NCI-H526 (cell line): ENCODE measurements around the gene PXK.
"Not testable (repeated sequence)": the region's sequence is repeated elsewhere in the genome, so short reads cannot be mapped to it uniquely, and the experiment has no call there.

ENCODE experiments used
- DNase-seq, 2 experiments: peaks; one replicate each; lab custom pipeline; 2025; lab: John Stamatoyannopoulos, UW

Gene PXK

DNA sequence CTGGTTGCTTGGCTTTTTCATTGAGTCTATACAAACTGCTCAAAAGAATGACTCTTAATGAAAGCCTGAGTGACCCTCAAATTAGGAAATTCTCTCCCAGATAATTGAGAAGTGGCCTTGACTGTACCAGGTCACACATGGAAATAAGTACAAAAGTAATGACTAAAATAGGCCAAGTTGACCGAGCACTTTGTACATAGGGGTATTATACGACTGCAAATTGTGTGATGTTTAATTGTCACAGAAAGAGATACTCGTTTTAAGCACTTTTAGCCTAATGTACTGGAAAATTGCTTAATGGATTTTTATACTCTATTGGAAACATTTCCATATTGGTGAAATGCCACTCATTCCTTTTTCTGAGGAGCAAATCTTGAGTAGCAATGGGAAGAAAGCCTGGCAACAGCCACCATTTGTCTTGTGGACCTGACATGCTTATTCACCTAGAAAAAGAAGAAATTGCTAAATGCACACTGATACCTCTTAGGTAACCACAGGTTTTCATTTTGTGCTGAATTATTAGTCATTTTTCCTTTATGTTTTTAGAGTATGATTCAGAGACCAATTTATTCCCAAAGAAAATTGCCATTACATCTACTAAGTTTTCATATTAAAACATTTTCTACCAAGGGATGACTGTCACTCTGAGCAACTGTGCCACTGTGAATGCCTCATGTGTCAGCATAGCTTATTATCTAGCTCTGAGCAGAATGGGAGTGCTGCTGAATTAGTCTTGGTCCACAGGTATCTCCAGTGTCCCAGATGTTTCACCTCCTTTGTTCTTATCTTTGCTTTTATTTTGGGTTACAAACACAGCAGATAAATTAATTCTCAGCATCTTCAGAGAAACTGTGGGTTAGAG, 8.9 kb upstream of the PXK start:
- no peak for DNase-seq

DNA sequence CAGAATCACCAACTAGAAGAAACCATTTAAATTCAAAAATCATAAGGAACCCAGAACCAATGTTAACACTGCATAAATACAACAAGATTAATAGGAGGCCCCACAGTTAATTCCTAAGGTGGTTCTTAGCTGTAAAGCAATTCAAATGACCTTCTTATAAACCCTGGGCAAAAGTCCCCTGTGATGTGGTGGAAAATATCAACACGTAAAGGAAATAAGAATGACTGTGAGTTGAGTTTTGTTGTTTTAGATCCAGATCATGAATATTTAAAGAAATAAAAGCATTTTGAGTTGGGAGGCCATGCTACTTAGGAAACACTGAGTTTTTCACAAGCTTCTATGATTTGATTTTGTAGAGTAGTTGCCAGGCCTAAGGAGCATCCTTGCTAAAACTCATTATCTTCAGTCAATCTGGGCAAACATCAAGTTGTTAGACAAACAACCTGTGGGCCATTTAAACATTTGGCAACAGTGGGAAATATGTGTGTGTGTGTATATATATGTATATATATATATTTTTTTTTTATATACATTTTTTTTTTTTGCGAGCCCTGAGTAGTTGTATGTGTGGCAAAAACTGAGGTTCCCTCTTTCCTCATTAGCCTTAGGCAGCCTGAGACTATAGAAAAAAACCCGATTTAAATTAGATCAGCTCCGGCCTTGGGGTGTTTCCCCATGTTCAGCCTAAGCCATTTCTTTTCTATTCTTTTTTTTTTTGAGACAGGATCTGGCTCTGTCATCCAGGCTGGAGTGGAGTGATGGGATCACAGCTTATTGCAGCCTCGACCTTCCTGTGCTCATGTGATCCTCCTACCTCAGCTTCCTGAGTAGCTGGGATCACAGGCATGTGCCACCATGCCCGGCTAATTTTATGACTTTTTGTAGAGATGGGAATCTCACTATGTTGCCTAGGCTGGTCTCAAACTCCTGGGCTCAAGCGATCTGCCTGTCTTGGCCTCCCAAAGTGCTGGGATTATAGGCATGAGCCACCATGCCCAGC, 8.0 kb upstream of the PXK start:
- DNase-seq: no peak

DNA sequence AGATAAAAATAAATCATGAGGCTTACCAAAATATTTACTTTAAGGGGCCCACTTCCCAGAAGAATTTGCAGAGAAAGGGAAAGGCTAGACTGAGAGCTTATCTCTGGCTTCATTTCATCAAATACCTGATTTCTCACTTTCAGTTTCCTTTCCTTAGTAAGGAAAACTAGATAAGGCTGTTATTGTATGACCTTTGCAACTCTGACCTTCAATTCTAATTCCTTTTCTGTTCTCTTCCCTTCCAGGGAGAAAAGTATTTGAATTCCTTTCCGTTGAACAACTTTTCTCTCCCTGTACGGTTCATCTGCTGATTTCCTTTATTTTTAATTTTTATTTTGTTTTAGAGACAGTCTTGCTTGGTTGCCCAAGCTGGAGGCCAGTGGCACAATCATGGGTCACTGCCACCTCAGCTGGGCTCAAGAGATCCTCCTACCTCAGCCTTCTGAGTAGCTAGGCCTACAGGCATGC, 7.1 kb upstream of the PXK start:
- DNase-seq: no peak

DNA sequence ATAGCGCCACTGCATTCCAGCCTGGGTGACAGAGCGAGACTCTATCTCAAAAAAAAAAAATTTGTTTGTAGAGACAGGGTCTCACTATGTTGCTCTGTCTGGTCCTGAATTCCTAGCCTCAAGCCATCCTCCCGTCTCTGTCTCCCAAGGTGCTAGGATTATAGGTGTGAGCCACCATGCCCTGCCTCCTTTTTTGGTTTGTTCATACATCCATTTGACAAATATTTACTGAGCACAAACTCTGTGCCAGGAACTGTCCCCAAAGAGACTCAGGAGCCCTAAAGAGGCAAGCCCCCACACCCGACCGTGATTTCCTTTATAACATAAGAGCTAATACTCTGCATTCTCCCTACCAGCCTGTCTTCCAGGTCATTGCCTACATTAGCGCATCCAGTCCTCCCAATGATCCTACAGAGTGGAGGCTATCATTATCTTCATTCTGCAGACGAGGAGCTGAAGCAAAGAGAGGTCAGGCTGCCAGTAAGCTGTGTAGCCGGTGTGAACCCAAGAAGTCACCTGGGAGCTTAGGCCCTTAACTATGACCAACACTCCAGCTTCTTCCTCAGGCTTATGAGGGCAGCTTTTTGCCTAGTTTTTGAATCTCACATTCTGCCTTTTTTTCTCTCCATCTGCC, 6.3 kb upstream of the PXK start:
- DNase-seq: no peak

DNA sequence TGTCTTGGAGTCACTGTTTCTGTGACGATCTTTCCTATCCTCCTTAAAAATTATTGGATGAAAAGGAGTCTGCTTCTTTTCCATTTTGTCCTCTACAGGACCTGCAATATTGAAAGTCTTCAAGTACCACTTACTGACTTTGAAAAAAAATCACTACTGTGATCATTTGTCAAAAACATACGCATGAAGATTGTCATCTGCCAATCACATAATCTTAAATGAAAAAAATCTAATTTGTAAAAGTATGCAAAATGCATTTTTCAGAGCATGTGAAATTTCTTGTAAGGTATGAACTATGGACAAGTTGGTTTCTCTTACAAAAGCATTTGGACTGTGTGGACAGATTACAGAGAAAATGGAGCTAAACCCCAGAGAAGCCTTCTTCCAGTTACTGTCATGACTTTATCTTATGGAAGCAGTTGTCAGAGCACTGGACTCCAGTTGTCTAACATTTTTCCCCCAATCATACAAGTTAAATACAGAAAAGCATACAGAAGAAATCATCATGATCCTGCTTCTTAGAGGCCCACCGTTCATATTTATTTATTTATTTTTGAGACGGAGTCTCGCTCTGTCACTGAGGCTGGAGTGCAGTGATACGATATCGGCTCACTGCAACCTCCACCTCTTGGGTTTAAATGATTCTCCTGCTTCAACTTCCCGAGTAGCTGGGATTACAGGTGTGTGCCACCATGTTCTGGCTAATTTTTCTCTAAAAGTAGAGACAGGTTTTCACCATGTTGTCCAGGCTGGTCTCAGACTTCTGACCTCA, 3.4 kb upstream of the PXK start:
- no peak for DNase-seq

DNA sequence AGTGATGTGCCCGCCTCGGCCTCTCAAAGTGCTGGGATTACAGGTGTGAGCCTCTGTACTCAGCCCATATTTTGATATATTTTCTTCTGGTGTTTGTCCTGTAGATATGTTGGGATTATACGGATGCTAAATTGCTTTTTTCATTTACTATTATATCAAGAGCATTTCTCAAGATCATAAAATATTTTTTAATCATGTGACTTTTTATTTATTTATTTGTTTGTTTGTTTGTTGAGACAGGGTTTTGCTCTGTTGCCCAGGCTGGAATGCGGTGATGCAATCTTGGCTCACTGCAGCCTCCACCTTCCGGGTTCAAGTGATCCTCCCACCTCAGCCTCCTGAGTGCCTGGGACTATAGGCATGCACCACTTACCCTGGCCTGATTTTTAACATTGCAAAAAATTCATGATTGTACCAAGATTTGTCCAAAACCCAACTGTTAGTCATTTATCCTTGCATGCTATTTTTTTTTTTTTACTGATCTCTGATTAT, 2.7 kb upstream of the PXK start:
- DNase-seq: no peak

DNA sequence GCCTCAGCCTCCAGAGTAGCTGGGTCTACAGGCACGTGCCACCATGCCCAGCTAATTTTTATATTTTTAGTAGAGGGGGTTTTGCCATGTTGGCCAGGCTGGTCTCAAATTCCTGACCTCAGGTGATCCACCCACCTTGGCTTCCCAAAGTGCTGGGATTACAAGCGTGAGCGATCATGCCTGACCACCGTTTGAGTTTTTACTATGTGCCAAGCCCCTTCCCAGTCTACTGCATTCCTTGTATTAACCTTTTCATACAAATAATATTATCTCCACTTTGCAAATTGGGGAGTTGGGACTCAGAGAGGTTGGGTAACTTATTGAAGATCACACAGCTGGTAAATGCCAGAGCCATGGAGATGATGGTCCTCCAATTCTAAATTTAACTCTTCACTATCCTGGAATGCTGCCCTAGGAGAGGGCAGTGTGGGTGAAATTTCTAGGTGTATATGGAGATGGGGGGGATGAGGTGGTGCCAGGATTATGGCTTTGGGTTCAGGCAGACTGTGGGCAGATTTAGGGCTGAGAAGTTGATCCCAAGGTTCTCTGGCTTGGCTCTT, 1.0 kb upstream of the PXK start:
- DNase-seq: no peak

DNA sequence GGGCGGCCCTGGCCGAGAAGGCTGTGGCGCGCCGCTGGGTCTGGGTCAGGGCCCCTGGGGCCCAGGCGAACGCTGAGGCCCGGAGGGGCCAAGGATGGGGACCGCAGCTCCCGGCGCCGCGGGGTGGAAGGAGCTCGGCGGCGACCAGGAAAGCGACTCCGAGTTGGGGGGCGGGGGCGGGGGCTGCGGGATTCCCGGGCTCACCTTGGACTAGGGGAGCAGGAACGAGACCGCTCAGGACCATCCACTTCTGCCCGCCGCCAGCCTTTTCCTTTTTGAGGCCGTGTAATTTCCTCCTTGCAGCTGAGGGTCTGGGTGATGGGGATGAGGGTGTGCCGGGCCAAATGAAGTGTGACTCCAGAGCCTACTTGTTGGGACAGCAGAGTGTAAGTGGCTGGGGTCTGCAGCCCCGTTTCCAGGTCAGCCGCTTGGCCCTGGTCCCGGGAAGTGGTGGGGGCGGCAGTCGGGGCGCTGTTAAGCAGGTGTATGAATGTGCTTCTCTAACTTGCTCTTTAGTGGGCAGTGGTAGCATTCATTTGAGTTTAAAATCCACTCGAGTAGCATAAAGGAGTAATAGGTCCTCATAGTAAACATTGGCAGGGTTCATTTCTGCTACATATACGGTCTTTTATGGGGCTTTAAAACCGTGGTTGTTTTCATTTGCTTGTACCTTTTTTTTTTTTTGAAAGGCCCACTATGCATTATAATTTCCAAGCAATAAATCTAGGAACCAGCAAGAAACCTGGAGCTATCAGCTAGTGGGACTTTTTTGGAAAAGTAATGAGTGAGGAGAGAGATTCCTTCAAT, 717 bp downstream of the PXK start:
- peak in 1 of 2 experiments; percentile 32 for DNase-seq

DNA sequence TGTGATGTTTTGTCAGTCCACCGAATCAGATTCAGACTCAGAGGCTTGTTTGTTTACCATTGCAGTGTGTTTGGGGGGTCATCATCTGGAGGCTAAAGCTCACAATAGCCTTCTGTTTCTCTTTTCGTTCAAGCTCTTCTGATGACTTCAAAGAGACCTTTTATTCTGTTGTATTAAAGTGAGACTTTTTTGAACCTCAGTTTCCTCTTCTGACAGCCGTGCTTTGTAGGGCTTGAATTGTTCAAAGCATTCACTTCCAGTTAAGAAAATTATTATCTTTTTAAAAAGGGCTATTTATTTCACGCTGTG, 1.3 kb downstream of the PXK start:
- no peak for DNase-seq

DNA sequence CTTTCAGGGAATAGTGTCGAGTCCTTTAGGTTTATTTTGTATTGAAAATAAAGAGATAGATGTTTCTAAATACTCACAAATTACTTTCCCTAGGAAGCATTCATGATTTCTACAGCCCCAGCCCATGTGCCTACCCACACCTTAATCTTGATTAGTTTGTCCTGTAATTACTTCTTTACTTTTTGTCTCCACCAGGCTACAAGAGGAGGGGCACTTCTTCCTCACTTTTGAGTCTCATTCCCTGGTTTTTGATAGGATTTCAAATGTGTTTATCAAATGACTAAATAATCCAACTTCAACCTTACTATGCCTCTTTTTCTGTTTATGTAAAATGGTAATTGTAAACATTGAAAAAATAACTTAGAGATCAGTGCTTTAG, 1.8 kb downstream of the PXK start:
- no peak for DNase-seq

DNA sequence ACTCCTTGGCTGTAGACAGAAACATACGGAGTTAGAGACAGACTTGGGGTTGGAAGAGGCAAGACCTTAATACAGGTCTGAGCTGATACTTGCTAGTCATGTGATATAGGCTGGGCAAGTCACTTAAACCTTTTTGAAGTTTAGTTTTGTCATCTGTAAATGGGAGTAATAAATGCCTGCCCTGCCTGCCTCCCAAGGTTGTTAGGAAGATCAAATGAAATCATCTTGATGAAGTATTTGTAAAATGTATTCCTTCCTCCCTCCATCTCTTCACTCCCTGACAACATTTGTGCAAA, 2.9 kb downstream of the PXK start:
- DNase-seq: no peak

DNA sequence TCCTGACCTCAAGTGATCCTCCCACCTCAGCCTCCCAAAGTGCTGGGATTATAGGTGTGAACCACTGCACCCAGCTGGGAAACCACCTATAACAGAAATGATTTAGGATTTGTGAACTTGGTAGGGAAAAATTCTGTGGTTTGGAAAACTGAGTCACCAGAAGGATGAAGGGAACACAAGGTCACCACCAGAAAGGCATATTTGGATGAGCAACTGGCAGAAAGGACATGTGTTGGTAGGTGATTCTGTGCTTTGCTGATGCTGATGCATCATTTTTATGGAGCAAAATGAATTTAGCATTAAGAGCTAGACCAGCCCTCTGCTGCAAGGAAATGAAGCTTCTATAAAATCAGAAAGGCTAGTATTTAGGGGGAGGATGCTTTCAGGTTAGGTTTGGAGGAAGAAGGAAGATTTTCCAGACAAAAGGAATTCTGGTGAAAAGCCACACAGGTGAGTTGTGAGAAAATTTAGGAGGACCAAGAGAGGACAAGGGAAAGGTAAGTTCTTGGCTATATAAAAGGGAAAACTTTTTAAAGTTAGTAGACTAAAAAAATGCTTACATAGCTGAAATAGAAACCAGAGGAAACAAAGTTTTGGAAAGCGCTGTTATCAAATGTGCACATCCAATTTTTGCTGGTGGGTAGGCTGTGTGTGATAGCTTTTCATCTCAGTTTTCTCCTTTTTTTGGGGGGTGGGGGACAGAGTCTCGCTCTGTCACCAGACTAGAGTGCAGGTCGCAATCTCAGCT, 3.6 kb downstream of the PXK start:
- DNase-seq: no peak

DNA sequence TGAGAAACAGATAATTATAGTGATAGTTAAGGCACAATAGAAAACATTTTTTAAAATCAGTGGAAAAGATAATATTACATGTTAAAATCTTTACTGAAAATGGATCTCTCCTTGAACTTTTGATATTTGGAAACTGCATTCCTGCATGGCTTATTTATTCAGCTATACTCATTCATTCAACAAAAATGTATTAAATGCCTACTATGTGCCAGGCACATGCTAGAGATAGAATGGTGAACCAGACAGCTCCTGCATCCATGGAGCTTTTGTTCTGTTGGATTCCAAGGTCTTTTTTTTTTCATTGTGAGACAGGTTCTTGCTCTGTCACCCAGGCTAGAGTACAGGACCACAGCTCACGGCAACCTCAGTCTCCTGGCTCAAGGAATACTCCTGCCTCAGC, 4.5 kb downstream of the PXK start:
- DNase-seq: no peak

DNA sequence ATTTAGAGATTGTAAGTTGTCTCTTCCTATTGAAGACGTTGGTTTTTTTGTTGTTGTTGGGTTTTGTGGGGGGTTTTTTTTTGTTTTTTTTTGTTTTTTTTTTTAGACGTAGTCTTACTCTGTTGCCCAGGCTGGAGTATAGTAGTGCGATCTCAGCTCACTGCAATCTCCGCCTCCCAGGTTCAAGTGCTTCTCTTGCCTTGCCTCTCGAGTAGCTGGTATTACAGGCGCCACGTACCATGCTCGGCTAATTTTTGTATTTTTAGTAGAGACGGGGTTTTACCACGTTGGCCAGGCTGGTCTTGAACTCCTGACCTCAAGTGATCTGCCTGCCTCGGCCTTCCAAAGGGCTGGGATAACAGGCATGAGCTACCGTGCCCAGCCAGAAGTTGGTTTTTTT, 6.5 kb downstream of the PXK start:
- not testable (repeated sequence) for DNase-seq

DNA sequence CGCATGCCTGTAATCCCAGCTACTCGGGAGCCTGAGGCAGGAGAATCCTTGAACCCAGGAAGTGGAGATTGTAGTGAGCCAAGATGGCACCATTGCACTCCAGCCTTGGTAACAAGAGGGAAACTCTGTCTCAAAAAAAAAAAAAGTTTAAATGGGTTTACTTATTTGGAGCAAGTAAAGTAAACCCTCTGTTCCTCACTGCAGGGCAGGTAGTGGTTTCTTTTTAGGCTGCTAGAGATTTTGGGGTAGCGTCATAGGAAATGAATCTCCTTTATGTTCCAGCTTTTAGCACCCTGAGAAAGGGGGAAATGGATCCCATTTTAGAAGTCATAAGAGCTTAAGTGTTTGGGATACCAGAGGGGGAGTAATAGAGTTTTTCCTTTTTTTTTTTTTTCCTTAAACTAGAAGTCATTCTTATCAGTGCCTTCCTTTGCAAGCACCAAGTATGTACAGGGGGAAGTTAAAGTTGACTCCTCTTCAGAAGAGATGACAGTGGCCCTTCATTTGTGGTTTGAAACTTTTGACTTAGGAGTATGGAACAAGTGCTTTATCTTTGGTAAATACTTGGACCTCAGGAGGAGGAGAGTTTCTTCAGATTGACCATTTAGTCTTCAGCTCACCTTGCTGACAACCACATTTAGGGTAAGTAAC, 8.0 kb downstream of the PXK start:
- DNase-seq: no peak

DNA sequence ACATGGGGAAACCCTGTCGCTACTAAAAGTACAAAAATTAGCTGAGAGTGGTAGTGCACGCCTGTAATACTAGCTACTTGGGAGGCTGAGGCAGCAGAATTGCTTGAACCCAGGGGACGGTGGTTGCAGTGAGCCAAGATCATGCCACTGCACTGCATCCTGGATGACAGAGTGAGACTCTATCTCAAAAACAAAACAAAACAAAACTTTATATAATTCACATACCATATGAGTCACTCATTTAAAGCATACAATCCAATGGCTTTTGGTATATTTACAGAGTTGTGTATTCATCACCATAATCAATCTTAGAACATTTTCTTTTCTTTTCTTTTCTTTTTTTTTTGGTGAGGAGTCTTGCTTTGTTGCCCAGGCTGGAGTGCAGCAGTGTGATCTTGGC, 8.7 kb downstream of the PXK start:
- DNase-seq: no peak

DNA sequence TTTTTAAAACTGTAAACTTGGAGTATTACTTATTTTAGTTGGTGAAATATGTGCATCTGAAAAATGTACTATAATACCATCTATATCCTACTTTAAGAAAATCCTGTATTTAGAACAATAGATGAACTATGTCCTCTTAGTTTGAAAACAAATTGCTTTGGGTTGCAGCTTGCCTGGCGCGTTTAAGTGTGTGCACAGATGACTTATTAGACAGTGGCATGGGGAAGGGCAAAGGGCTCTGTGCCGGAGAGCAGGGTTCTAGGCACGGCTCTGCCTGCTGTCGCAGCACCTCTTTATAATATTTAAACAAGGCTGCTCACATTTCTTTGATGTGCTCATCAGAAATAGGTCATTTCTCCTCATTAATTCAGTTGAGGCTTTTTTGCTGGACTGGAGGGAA, 10.0 kb downstream of the PXK start:
- no peak for DNase-seq

DNA sequence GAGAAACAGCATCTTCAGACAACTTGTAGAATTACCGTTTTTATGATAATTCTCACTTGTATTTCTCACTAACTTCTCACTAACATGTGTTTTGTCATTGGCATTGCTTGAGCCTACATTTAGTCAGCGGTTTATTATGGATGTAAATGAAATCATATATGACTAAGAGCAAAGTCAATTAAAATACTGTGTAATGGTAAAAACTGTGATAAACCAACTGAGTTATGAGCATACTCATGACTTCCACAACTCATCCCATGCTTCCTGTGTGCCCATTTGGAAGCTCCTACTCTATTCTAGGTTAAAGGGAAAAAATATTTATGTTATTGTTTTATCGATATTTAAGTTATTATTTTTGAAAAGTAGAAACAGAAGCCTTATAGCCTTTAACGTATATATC, 12.8 kb downstream of the PXK start:
- no peak for DNase-seq

DNA sequence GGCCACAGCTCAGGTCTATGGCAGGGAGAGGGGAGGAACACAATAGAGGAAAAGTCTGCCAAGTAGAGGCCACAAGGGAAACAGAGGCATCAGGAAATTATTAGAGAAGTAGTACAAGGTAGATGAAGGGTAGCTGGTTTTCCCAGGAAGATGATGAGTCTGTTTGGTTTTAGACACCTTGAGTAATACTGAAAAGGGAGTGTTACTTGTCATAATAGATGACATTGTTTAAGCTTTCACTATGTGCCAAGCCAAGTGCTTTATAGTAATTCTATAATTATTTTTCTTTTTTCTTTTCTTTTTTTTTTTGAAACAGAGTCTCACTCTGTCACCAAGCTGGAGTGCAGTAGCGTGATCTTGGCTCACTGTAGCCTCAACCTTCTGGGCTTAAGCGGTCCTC, 13.7 kb downstream of the PXK start:
- no peak for DNase-seq
